A549 (cell line): Measurements from ENCODE around the gene C16orf78. TPM values are rescaled to one million over a fixed set of nuclear protein-coding genes. Genes with fewer than 3 reads are reported as not detected.

Source experiments
- ATAC-seq, 2 experiments: fragments of 200-7000 bp in 1 of 2; fragments of >200 bp in 1 of 2; cut with Nextera tagmentation in 1 of 2; cut with Tn5 transposase in 1 of 2; 3 replicates each; pipeline versions ENCODE4 v1.8.0 to v1.9.1; 2018 to 2020; ENCODE audit warnings: mild to moderate bottlenecking in 1 of 2, moderate library complexity in 1 of 2
- CTCF ChIA-PET: fragments of 300-600 bp; sonication (Branson Sonifier 250); formaldehyde crosslinking; extraction: SDS; loops from one replicate; lab custom pipeline; 2021; ENCODE audit warnings: antibody characterized with exemption, inconsistent platforms; lab: Yijun Ruan, JAX
- POLR2A ChIA-PET: fragments of 350-600 bp; formaldehyde crosslinking; extraction: SDS; loops from one replicate; lab custom pipeline; 2021; ENCODE audit warnings: antibody characterized with exemption, inconsistent platforms; lab: Yijun Ruan, JAX
- DNase-seq, 2 experiments: peaks; one replicate each; pipeline versions ENCODE4 v3.0.0 to v3.0.0-alpha.2; 2011 to 2016; ENCODE audit warnings: low read depth in 1 of 2, low spot score in 1 of 2
- FAIRE-seq: peaks from 2 replicates; lab custom pipeline; 2011; peaks lifted over from hg19 to GRCh38; lab: Jason Lieb, UNC
- H3K27ac ChIP-seq, 2 experiments: fragments of >200 bp; sonication (Bioruptor Twin); formaldehyde crosslinking; 3 replicates each; pipeline ENCODE4 v1.5.1; 2016 to 2017
- H3K4me1 ChIP-seq: fragments of >200 bp; sonication (Bioruptor Twin); formaldehyde crosslinking; 3 replicates; pipeline ENCODE4 v1.6.1; 2016
- H3K4me2 ChIP-seq: fragments of >200 bp; sonication (Bioruptor Twin); formaldehyde crosslinking; 3 replicates; pipeline ENCODE4 v1.6.1; 2016
- H3K4me3 ChIP-seq: fragments of >200 bp; sonication (Bioruptor Twin); formaldehyde crosslinking; 3 replicates; pipeline ENCODE4 v1.5.1; 2016
- H3K9me3 ChIP-seq: fragments of >200 bp; sonication (Bioruptor Twin); formaldehyde crosslinking; 3 replicates; pipeline ENCODE4 v1.6.1; 2016
- BHLHE40 ChIP-seq: IDR thresholded peaks from 2 replicates; pipeline ENCODE4 v1.6.1; 2012; ENCODE audit warnings: low read depth, low read length, inconsistent platforms
- CHD2 ChIP-seq: fragments of 150-350 bp; IDR thresholded peaks from 2 replicates; pipeline ENCODE4 v1.6.1; 2014; ENCODE audit warnings: low read length; ENCODE audit not compliant: partially characterized antibody
- EHF ChIP-seq: fragments of 250-450 bp; sonication (Bioruptor Pico); IDR thresholded peaks from 2 replicates; pipeline ENCODE4 v1.5.0; 2020; ENCODE audit warnings: mild to moderate bottlenecking
- ELK1 ChIP-seq: fragments of 150-350 bp; IDR thresholded peaks from 2 replicates; pipeline ENCODE4 v1.6.1; 2014; ENCODE audit warnings: low read depth, mild to moderate bottlenecking, low read length
- GATA3 ChIP-seq: IDR thresholded peaks from 2 replicates; pipeline ENCODE4 v1.6.1; 2012; ENCODE audit warnings: borderline replicate concordance
- HOXB13 ChIP-seq: fragments of 250-450 bp; sonication (Bioruptor Pico); IDR thresholded peaks from 2 replicates; pipeline ENCODE4 v1.5.0; 2020; ENCODE audit warnings: low read depth, mild to moderate bottlenecking, moderate library complexity
- KDM5A ChIP-seq: fragments of 200-600 bp; sonication (generic); IDR thresholded peaks from 2 replicates; pipeline ENCODE4 v1.6.1; 2016; ENCODE audit warnings: antibody characterized with exemption, mild to moderate bottlenecking
- MAFK ChIP-seq: fragments of 450-650 bp; IDR thresholded peaks from 2 replicates; pipeline ENCODE4 v1.6.1; 2014; ENCODE audit not compliant: partially characterized antibody
- MAX ChIP-seq: IDR thresholded peaks from 2 replicates; pipeline ENCODE4 v1.6.1; 2012
- MYC ChIP-seq: IDR thresholded peaks from 2 replicates; pipeline ENCODE4 v1.6.1; 2012; ENCODE audit warnings: mild to moderate bottlenecking, inconsistent platforms, low read length, improper control_type of control experiment, borderline replicate concordance
- NR3C1 ChIP-seq: fragments of >200 bp; sonication (Bioruptor Twin); formaldehyde crosslinking; IDR thresholded peaks from 3 replicates; pipeline ENCODE4 v1.6.1; 2017
- PBX3 ChIP-seq: IDR thresholded peaks from 2 replicates; pipeline ENCODE4 v1.6.1; 2012
- TFCP2L1 ChIP-seq: fragments of 250-450 bp; sonication (Bioruptor Pico); IDR thresholded peaks from 2 replicates; pipeline ENCODE4 v1.5.0; 2021; ENCODE audit warnings: mild to moderate bottlenecking
- WGBS: methylation state at CpG from one replicate; pipeline ENCODE4 v1.1.6; 2017; ENCODE audit errors: missing lambda C conversion rate; 5-methylcytosine and 5-hydroxymethylcytosine counted together
- polyA plus RNA-seq, 4 experiments: library from polyadenylated mRNA; depleted of rRNA in 3 of 4; stranded (reverse); fragments of >200 nt; fragmentation: RNase III in 1 of 4; extraction: RNeasy Plus Mini Kit Qiagen cat#74134 plus additional on column Dnase treatment in 1 of 4; gene quantifications; 2 replicates in 3 of 4; 3 replicates in 1 of 4; pipeline ENCODE4 v1.2.3, GENCODE V29; 2011 to 2017
- TF ChIP-seq, protein P1 (sequence below): fragments of >200 bp; sonication (Bioruptor Twin); formaldehyde crosslinking; IDR thresholded peaks from 2 replicates; pipeline ENCODE4 v1.6.1; 2016
- TF ChIP-seq, protein P2 (sequence below): fragments of 450-650 bp; IDR thresholded peaks from 2 replicates; pipeline ENCODE4 v1.6.1; 2014; ENCODE audit warnings: antibody characterized with exemption
- TF ChIP-seq, protein P3 (sequence below): fragments of >200 bp; sonication (Bioruptor Twin); formaldehyde crosslinking; IDR thresholded peaks from 3 replicates; pipeline ENCODE4 v1.5.1; 2016

C16orf78 gene
- polyA plus RNA-seq, 2 of the 4 experiments (the other 2 are of a cell fraction): not detected

DNA sequence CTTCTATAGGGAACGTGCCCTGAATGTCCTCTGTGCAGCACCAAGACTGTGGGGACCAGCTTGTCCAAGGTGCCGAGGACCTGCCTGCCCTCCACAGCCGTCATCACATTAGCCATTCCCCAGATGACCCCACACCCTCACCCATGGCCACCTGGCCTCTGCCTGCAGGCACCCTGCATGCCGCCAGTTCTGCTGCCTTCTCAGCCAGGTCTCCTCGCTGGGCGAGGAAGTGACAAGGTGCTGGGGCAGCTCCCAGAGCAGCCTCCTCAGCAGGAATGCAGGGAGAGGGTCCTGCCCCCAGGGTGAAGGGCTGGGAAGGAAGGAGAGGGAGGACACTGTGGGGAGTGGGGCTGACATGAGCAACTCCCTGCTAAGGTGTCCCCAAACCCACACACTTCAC, 18.6 kb upstream of the C16orf78 start:
- ATAC-seq: no peak
- no peak for FAIRE-seq
- Histone ChIP-seq H3K4me2 (no peak overlapping the region), H3K9me3 (no peaks in the 10 kb centered on the region), H3K4me3 (no peak overlapping the region), H3K27ac (no peak overlapping the region), H3K4me1 (no peaks in the 10 kb centered on the region)
- no peak for DNase-seq
- POLR2A ChIA-PET: no interaction called here
- WGBS: 0% methylated on average over 2 of the region's 6 CpGs
- CTCF ChIA-PET: no interaction called here
- TF ChIP-seq, protein P1, sequence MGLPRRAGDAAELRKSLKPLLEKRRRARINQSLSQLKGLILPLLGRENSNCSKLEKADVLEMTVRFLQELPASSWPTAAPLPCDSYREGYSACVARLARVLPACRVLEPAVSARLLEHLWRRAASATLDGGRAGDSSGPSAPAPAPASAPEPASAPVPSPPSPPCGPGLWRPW: no peak
- TF ChIP-seq MAFK: no peak
- no peak for TF ChIP-seq MAX
- no peak for TF ChIP-seq HOXB13 (CRISPR knock-in tag)
- TF ChIP-seq MYC: no peak
- no peak for TF ChIP-seq GATA3
- TF ChIP-seq CHD2: no peak

GRCh38 chr16:49355933-49356665, 17.5 kb upstream of the C16orf78 start:
- no peak overlapping the region for H3K4me2 ChIP-seq
- no peaks in the 10 kb centered on the region for H3K4me1 ChIP-seq
- 19% methylated on average over 4 of the region's 6 CpGs for WGBS
- DNase-seq (no peak), FAIRE-seq (no peak), ATAC-seq (no peak)
- no peak overlapping the region for H3K4me3 ChIP-seq
- ChIA-PET CTCF (interaction anchor here (0.9 to 1.3 kb wide), 2 partner anchors 9 to 669 kb away, joined by 3 to 4 read pairs; no protein-coding TSS in a partner anchor), POLR2A (no interaction called here)
- no peaks in the 10 kb centered on the region for H3K9me3 ChIP-seq
- no peak overlapping the region for H3K27ac ChIP-seq
- TF ChIP-seq MYC (no peak), PBX3 (no peak), EHF (CRISPR knock-in tag) (no peak), GATA3 (no peak), KDM5A (no peak), BHLHE40 (no peak), NR3C1 (no peak), TFCP2L1 (no peak), ELK1 (no peak)
- TF ChIP-seq, protein P2, sequence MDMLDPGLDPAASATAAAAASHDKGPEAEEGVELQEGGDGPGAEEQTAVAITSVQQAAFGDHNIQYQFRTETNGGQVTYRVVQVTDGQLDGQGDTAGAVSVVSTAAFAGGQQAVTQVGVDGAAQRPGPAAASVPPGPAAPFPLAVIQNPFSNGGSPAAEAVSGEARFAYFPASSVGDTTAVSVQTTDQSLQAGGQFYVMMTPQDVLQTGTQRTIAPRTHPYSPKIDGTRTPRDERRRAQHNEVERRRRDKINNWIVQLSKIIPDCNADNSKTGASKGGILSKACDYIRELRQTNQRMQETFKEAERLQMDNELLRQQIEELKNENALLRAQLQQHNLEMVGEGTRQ: no peak
- TF ChIP-seq, protein P3, sequence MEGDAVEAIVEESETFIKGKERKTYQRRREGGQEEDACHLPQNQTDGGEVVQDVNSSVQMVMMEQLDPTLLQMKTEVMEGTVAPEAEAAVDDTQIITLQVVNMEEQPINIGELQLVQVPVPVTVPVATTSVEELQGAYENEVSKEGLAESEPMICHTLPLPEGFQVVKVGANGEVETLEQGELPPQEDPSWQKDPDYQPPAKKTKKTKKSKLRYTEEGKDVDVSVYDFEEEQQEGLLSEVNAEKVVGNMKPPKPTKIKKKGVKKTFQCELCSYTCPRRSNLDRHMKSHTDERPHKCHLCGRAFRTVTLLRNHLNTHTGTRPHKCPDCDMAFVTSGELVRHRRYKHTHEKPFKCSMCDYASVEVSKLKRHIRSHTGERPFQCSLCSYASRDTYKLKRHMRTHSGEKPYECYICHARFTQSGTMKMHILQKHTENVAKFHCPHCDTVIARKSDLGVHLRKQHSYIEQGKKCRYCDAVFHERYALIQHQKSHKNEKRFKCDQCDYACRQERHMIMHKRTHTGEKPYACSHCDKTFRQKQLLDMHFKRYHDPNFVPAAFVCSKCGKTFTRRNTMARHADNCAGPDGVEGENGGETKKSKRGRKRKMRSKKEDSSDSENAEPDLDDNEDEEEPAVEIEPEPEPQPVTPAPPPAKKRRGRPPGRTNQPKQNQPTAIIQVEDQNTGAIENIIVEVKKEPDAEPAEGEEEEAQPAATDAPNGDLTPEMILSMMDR: no peak
